IMR-90 (cell line): ENCODE measurements around the gene KIFC3. TPM values are rescaled to one million over a fixed set of nuclear protein-coding genes. Genes with fewer than 3 reads are reported as not detected.

Experiments
- ATAC-seq: fragments of 200-7000 bp; cut with Tn5 transposase; 2 replicates; pipeline ENCODE4 v1.9.1; 2020; ENCODE audit warnings: low read depth, mild to moderate bottlenecking, moderate library complexity
- BruUV-seq: library from RNA; stranded (reverse); fragments of 400-500 nt; replicated peaks from 2 replicates; lab custom pipeline; 2021; lab: Mats Ljungman, UMichigan
- CTCF ChIA-PET: fragments of 300-600 bp; formaldehyde crosslinking; extraction: SDS; loops from one replicate; lab custom pipeline; 2021; ENCODE audit warnings: antibody characterized with exemption; lab: Yijun Ruan, JAX
- POLR2A ChIA-PET: fragments of 300-600 bp; sonication (Branson Sonifier 250); formaldehyde crosslinking; loops from one replicate; lab custom pipeline; 2022; ENCODE audit warnings: antibody characterized with exemption; ENCODE audit not compliant: unreplicated experiment; lab: Charles Lee
- DNase-seq: peaks from one replicate; pipeline ENCODE4 v3.0.0; 2013
- H2AFZ ChIP-seq: replicated peaks from 2 replicates; pipeline ENCODE3; 2013; ENCODE audit warnings: low read length, mild to moderate bottlenecking; ENCODE audit not compliant: poor library complexity
- H2AK5ac ChIP-seq: 2 replicates; pipeline ENCODE4 v1.6.1; 2013; ENCODE audit warnings: low read depth, low read length, inconsistent platforms
- H2AK9ac ChIP-seq: replicated peaks from 2 replicates; pipeline ENCODE3; 2013; ENCODE audit warnings: mild to moderate bottlenecking, low read depth, low read length, moderate library complexity; ENCODE audit not compliant: poor library complexity
- H2BK120ac ChIP-seq: 2 replicates; pipeline ENCODE4 v1.6.1; 2013; ENCODE audit warnings: low read depth, low read length, inconsistent platforms
- H2BK15ac ChIP-seq: 3 replicates; pipeline ENCODE4 v1.6.1; 2013; ENCODE audit warnings: low read depth, low read length, inconsistent platforms
- H2BK20ac ChIP-seq: 2 replicates; pipeline ENCODE4 v1.6.1; 2013; ENCODE audit warnings: low read depth, mild to moderate bottlenecking, inconsistent platforms, low read length, moderate library complexity
- H2BK5ac ChIP-seq: 2 replicates; pipeline ENCODE4 v1.6.1; 2013; ENCODE audit warnings: mild to moderate bottlenecking, low read depth, low read length, inconsistent platforms; ENCODE audit not compliant: poor library complexity, severe bottlenecking
- H3K14ac ChIP-seq: replicated peaks from 2 replicates; pipeline ENCODE4 v1.6.1; 2013; ENCODE audit warnings: low read depth, low read length, inconsistent platforms
- H3K18ac ChIP-seq: 2 replicates; pipeline ENCODE4 v1.6.1; 2013; ENCODE audit warnings: low read depth, low read length, control low read depth
- H3K23ac ChIP-seq: 2 replicates; pipeline ENCODE4 v1.6.1; 2013; ENCODE audit warnings: low read depth, low read length, inconsistent platforms
- H3K27ac ChIP-seq: 2 replicates; pipeline ENCODE4 v1.5.1; 2013; ENCODE audit warnings: mild to moderate bottlenecking, control low read depth, low read length; ENCODE audit not compliant: insufficient read depth
- H3K27me3 ChIP-seq: 2 replicates; pipeline ENCODE4 v1.6.1; 2013; ENCODE audit warnings: low read length; ENCODE audit not compliant: control insufficient read depth, insufficient read depth
- H3K36me3 ChIP-seq: 2 replicates; pipeline ENCODE4 v1.6.1; 2013; ENCODE audit warnings: low read length, mixed read lengths; ENCODE audit not compliant: control insufficient read depth, insufficient read depth
- H3K4ac ChIP-seq: 2 replicates; pipeline ENCODE4 v1.6.1; 2013; ENCODE audit warnings: low read depth, low read length, inconsistent platforms
- H3K4me1 ChIP-seq: 2 replicates; pipeline ENCODE4 v1.6.1; 2013; ENCODE audit warnings: low read length, mixed read lengths; ENCODE audit not compliant: control insufficient read depth, insufficient read depth
- H3K4me2 ChIP-seq: 2 replicates; pipeline ENCODE4 v1.6.1; 2013; ENCODE audit warnings: low read depth, mild to moderate bottlenecking, control low read depth, low read length, moderate library complexity
- H3K4me3 ChIP-seq: 2 replicates; pipeline ENCODE4 v1.5.1; 2013; ENCODE audit warnings: low read depth, mild to moderate bottlenecking, control low read depth, low read length, moderate library complexity; ENCODE audit not compliant: insufficient read depth
- H3K56ac ChIP-seq: 2 replicates; pipeline ENCODE4 v1.6.1; 2013; ENCODE audit warnings: low read length, inconsistent platforms; ENCODE audit not compliant: insufficient read depth; ENCODE audit errors: extremely low read depth
- H3K79me1 ChIP-seq, 2 experiments: 2 replicates each; pipeline ENCODE4 v1.6.1; 2013; ENCODE audit warnings: low read length in 2 of 2, inconsistent platforms in 1 of 2, low read depth in 1 of 2
- H3K9ac ChIP-seq: 2 replicates; pipeline ENCODE4 v1.6.1; 2013; ENCODE audit warnings: low read depth, low read length, control low read depth
- H3K9me1 ChIP-seq: 2 replicates; pipeline ENCODE4 v1.6.1; 2013; ENCODE audit warnings: low read length, inconsistent platforms; ENCODE audit not compliant: insufficient read depth
- H3K9me3 ChIP-seq: 2 replicates; pipeline ENCODE4 v1.6.1; 2013; ENCODE audit warnings: low read length; ENCODE audit not compliant: control insufficient read depth, insufficient read depth
- H4K20me1 ChIP-seq: 2 replicates; pipeline ENCODE4 v1.6.1; 2013; ENCODE audit warnings: low read length, inconsistent platforms; ENCODE audit not compliant: insufficient read depth
- H4K5ac ChIP-seq: 2 replicates; pipeline ENCODE4 v1.6.1; 2013; ENCODE audit warnings: mild to moderate bottlenecking, low read depth, low read length, control low read depth
- H4K8ac ChIP-seq, 2 experiments: 2 replicates each; pipeline ENCODE4 v1.6.1; 2013; ENCODE audit warnings: low read depth in 2 of 2, low read length in 2 of 2, control low read depth in 1 of 2, inconsistent platforms in 1 of 2
- H4K91ac ChIP-seq: 2 replicates; pipeline ENCODE4 v1.6.1; 2013; ENCODE audit warnings: low read depth, low read length, inconsistent platforms; ENCODE audit not compliant: insufficient read depth
- BHLHE40 ChIP-seq: fragments of 150-350 bp; IDR thresholded peaks from 2 replicates; pipeline ENCODE4 v1.6.1; 2016; ENCODE audit warnings: mild to moderate bottlenecking, low read depth, low read length
- CEBPB ChIP-seq: IDR thresholded peaks from 2 replicates; pipeline ENCODE4 v1.6.1; 2012; ENCODE audit warnings: low read depth, low read length, improper control_type of control experiment
- CHD1 ChIP-seq: IDR thresholded peaks from 2 replicates; pipeline ENCODE4 v1.6.1; 2012; ENCODE audit warnings: low read depth, low read length, improper control_type of control experiment
- CTCF ChIP-seq: conservative IDR thresholded peaks from 2 replicates; pipeline ENCODE4 v1.5.1; 2012; ENCODE audit warnings: mild to moderate bottlenecking, low read depth, low read length, improper control_type of control experiment
- ELK1 ChIP-seq: fragments of 150-350 bp; IDR thresholded peaks from 2 replicates; pipeline ENCODE4 v1.6.1; 2016; ENCODE audit warnings: low read depth, mild to moderate bottlenecking, low read length, moderate library complexity, borderline replicate concordance
- FOS ChIP-seq: fragments of 150-350 bp; IDR thresholded peaks from 2 replicates; pipeline ENCODE4 v1.6.1; 2016; ENCODE audit warnings: low read depth, low read length
- MAFK ChIP-seq: IDR thresholded peaks from 2 replicates; pipeline ENCODE4 v1.6.1; 2012; ENCODE audit warnings: low read depth, low read length, improper control_type of control experiment
- MAZ ChIP-seq: IDR thresholded peaks from 2 replicates; pipeline ENCODE4 v1.6.1; 2012; ENCODE audit warnings: low read depth, mild to moderate bottlenecking, low read length, improper control_type of control experiment, moderate library complexity, borderline replicate concordance
- MXI1 ChIP-seq: IDR thresholded peaks from 2 replicates; pipeline ENCODE4 v1.6.1; 2012; ENCODE audit warnings: low read depth, mild to moderate bottlenecking, low read length, moderate library complexity, borderline replicate concordance
- RAD21 ChIP-seq: IDR thresholded peaks from 2 replicates; pipeline ENCODE4 v1.6.1; 2012; ENCODE audit warnings: low read length, improper control_type of control experiment
- RCOR1 ChIP-seq: IDR thresholded peaks from 2 replicates; pipeline ENCODE4 v1.6.1; 2012; ENCODE audit warnings: mild to moderate bottlenecking, low read length, improper control_type of control experiment; ENCODE audit not compliant: insufficient replicate concordance
- SMC3 ChIP-seq: fragments of 150-350 bp; IDR thresholded peaks from 2 replicates; pipeline ENCODE4 v1.6.1; 2016; ENCODE audit warnings: low read depth, mild to moderate bottlenecking, antibody characterized with exemption, low read length, moderate library complexity
- USF2 ChIP-seq: fragments of 150-350 bp; IDR thresholded peaks from 2 replicates; pipeline ENCODE4 v1.6.1; 2017; ENCODE audit warnings: mild to moderate bottlenecking, antibody characterized with exemption, low read length, low read depth
- WGBS, 2 experiments: methylation state at CpG; one replicate each; pipeline versions ENCODE4 v1.1.5 to v1.1.7; 2013; ENCODE audit warnings: missing lambda C conversion rate in 2 of 2; ENCODE audit not compliant: insufficient read length in 1 of 2; ENCODE audit errors: extremely low coverage in 2 of 2; 5-methylcytosine and 5-hydroxymethylcytosine counted together
- dilution Hi-C: fragments of 300-500 bp; cut with HindIII; formaldehyde crosslinking; loops from one replicate; pipeline ENCODE4 v1.14.3; 2018; ENCODE audit warnings: low sequenced_read_pairs; ENCODE audit not compliant: unreplicated experiment
- in situ Hi-C: fragments of 300-500 bp; cut with MboI; formaldehyde crosslinking; loops from 3 replicates; pipeline ENCODE4 v1.14.3; 2019; ENCODE audit warnings: low sequenced_read_pairs, inconsistent platforms, mixed read lengths
- intact Hi-C: fragments of 100-400 bp; cut with micrococcal nuclease; formaldehyde crosslinking; loops from 2 replicates; pipeline ENCODE4 v1.10.0; 2022
- polyA plus RNA-seq, 3 experiments: library from polyadenylated mRNA; depleted of rRNA; stranded (reverse); fragments of >200 nt; gene quantifications; 2 replicates each; pipeline ENCODE4 v1.2.3, GENCODE V29; 2012; ENCODE audit warnings: low replicate concordance in 1 of 3
- total RNA-seq: library from RNA; depleted of rRNA; stranded (reverse); fragments of >200 nt; gene quantifications from 2 replicates; pipeline ENCODE4 v1.2.3, GENCODE V29; 2012

KIFC3 gene
- total and polyA plus RNA-seq, 2 of the 4 experiments (the other 2 are of a cell fraction), result 48.6 to 62.5 TPM

- WGBS, 2 experiments, result no CpG with 5 or more reads among the region's 10 CpGs
- Histone ChIP-seq H3K9me1 (peaks cover 15% of the 10 kb centered on the region; the same call in 1 of the 2 replicates), H3K4me1 (peaks cover 6% of the 10 kb centered on the region; the same call in 1 of the 2 replicates), H4K8ac (no peak overlapping the region), H2BK15ac (no peak overlapping the region), H2BK120ac (no peak overlapping the region), H3K23ac (no peak overlapping the region), H3K4ac (no peak overlapping the region), H3K14ac (no peak overlapping the region), H3K18ac (no peak overlapping the region), H4K5ac (no peak overlapping the region), H3K27me3 (no peaks in the 10 kb centered on the region), H3K56ac (no peak overlapping the region), H3K4me3 (no peak overlapping the region), H2AK5ac (no peak overlapping the region), H2BK20ac (no peak overlapping the region), H2AK9ac (peak overlapping the region; percentile 37), H4K91ac (no peak overlapping the region), H3K9ac (no peak overlapping the region), H2BK5ac (no peak overlapping the region), H2AFZ (no peak overlapping the region), H4K20me1 (peaks cover 19% of the 10 kb centered on the region; the same call in 1 of the 2 replicates), H3K79me1 (peaks cover 20 to 66% of the 10 kb centered on the region in 2 experiments), H3K4me2 (no peak overlapping the region), H3K27ac (no peak overlapping the region), H3K9me3 (no peaks in the 10 kb centered on the region), H3K36me3 (peaks cover 38% of the 10 kb centered on the region)
- ChIA-PET POLR2A (interaction anchor here (0.6 kb wide), 1 partner anchor 99 kb away, joined by 3 read pairs; no protein-coding TSS in a partner anchor), CTCF (interaction anchor here (0.8 kb wide), 1 partner anchor 78 kb away, joined by 4 read pairs; no protein-coding TSS in a partner anchor)
- no peak for TF ChIP-seq RAD21
- no peak for TF ChIP-seq MAFK
- TF ChIP-seq MAZ, result no peak
- TF ChIP-seq RCOR1, result no peak
- no peak for TF ChIP-seq FOS
- no peak for TF ChIP-seq USF2
- no peak for TF ChIP-seq CEBPB
- TF ChIP-seq BHLHE40, result no peak
- no peak for TF ChIP-seq SMC3
- TF ChIP-seq CTCF, result no peak
- TF ChIP-seq CHD1, result no peak
- TF ChIP-seq MXI1, result no peak
- TF ChIP-seq ELK1, result no peak
- intact Hi-C loops, result no loop called here
- DNase-seq, result no peak
- no peak for ATAC-seq
- in situ Hi-C loops, result no loop called here
- dilution Hi-C loops, result no loop called here
- BruUV-seq, result no TSS peak
Observed at GRCh38 chr16:57785385-57785784, 16.9 kb downstream of the KIFC3 start.
